ENCODE results near the gene C19orf38. TPM values are rescaled to one million over a fixed set of nuclear protein-coding genes. Genes with fewer than 3 reads are reported as not detected.

The C19orf38 gene
- total and polyA plus RNA-seq, 4 donors = 0.97 to 3.9 (median 1.5) TPM

GRCh38 chr19:10854350-10855089 lies 6.3 kb downstream of the C19orf38 start:
- WGBS = 78% methylated on average over 7 of the region's 7 CpGs
- no peak for DNase-seq (ENCODE audit: low spot score)
- Histone ChIP-seq H3K9me3 (ENCODE audit: control insufficient read depth in 4 of 4, low read length in 3 of 4) (no peaks in the 10 kb centered on the region), H3K9ac (ENCODE audit: low read depth in 1 of 2, low read length in 2 of 2) (no peak overlapping the region), H3K4me1 (ENCODE audit: control insufficient read depth in 4 of 4, insufficient read depth in 4 of 4, low read length in 3 of 4) (no peaks in the 10 kb centered on the region), H3K27me3 (ENCODE audit: control insufficient read depth in 4 of 4, insufficient read depth in 4 of 4, low read length in 3 of 4) (no peaks in the 10 kb centered on the region), H3K4me3 (ENCODE audit: low read depth in 1 of 3, low read length in 3 of 3) (no peak overlapping the region), H3K36me3 (ENCODE audit: control insufficient read depth in 4 of 4, insufficient read depth in 3 of 4, low read depth in 1 of 4, low read length in 3 of 4) (no peaks in the 10 kb centered on the region), H3K27ac (ENCODE audit: low read depth in 1 of 2, low read length in 2 of 2) (no peak overlapping the region)
- no peak for TF ChIP-seq JUND (IDR thresholded peaks at IDR 0.05)
- no peak for TF ChIP-seq FOXA1 (IDR thresholded peaks at IDR 0.05)
- TF ChIP-seq NR2F2 (IDR thresholded peaks at IDR 0.05) = no peak
- TF ChIP-seq RXRA (IDR thresholded peaks at IDR 0.05) = no peak
- no peak for TF ChIP-seq CTCF (IDR thresholded peaks at IDR 0.05; ENCODE audit: low read depth, low read length, missing input control)
- no peak for TF ChIP-seq YY1 (IDR thresholded peaks at IDR 0.05)
- no peak for TF ChIP-seq HNF4A (conservative IDR thresholded peaks at IDR 0.05)
- TF ChIP-seq ZBTB33 (IDR thresholded peaks at IDR 0.05) = no peak
- no peak for TF ChIP-seq ATF3 (IDR thresholded peaks at IDR 0.05)
- no peak for TF ChIP-seq MAX (IDR thresholded peaks at IDR 0.05)
- TF ChIP-seq RAD21 (IDR thresholded peaks at IDR 0.05) = no peak
- TF ChIP-seq GABPA (IDR thresholded peaks at IDR 0.05 in 1 of 2, conservative IDR thresholded peaks at IDR 0.05 in 1 of 2) = no peak
- TF ChIP-seq TAF1 (conservative IDR thresholded peaks at IDR 0.05) = no peak
- TF ChIP-seq HNF4G (IDR thresholded peaks at IDR 0.05) = no peak

GRCh38 chr19:10855879-10856522 lies 7.8 kb downstream of the C19orf38 start:
- no peak overlapping the region for H3K4me3 ChIP-seq (ENCODE audit: low read depth in 1 of 3, low read length in 3 of 3)
- H3K4me1 ChIP-seq (ENCODE audit: control insufficient read depth in 4 of 4, insufficient read depth in 4 of 4, low read length in 3 of 4) = no peaks in the 10 kb centered on the region
- 74% methylated on average over 5 of the region's 5 CpGs for WGBS
- H3K9me3 ChIP-seq (ENCODE audit: control insufficient read depth in 4 of 4, low read length in 3 of 4) = no peaks in the 10 kb centered on the region
- H3K36me3 ChIP-seq (ENCODE audit: control insufficient read depth in 4 of 4, insufficient read depth in 3 of 4, low read depth in 1 of 4, low read length in 3 of 4) = no peaks in the 10 kb centered on the region
- no peak for DNase-seq (ENCODE audit: low spot score)
- no peak overlapping the region for H3K9ac ChIP-seq (ENCODE audit: low read depth in 1 of 2, low read length in 2 of 2)
- no peaks in the 10 kb centered on the region for H3K27me3 ChIP-seq (ENCODE audit: control insufficient read depth in 4 of 4, insufficient read depth in 4 of 4, low read length in 3 of 4)
- no peak overlapping the region for H3K27ac ChIP-seq (ENCODE audit: low read depth in 1 of 2, low read length in 2 of 2)
- no peak for TF ChIP-seq HNF4G (IDR thresholded peaks at IDR 0.05)
- TF ChIP-seq NR2F2 (IDR thresholded peaks at IDR 0.05) = no peak
- TF ChIP-seq CTCF (IDR thresholded peaks at IDR 0.05; ENCODE audit: low read depth, low read length, missing input control) = peak; percentile 45
- TF ChIP-seq TAF1 (conservative IDR thresholded peaks at IDR 0.05) = no peak
- TF ChIP-seq RAD21 (IDR thresholded peaks at IDR 0.05) = peak in 1 of 2 donors; percentile 22
- TF ChIP-seq SP1 (IDR thresholded peaks at IDR 0.05) = no peak
- TF ChIP-seq REST (IDR thresholded peaks at IDR 0.05) = no peak
- TF ChIP-seq EGR1 (IDR thresholded peaks at IDR 0.05; ENCODE audit: low read depth in 2 of 2) = no peak
- TF ChIP-seq FOXA2 (IDR thresholded peaks at IDR 0.05) = no peak
- TF ChIP-seq HNF4A (conservative IDR thresholded peaks at IDR 0.05) = no peak
- TF ChIP-seq RXRA (IDR thresholded peaks at IDR 0.05) = no peak
- no peak for TF ChIP-seq ATF3 (IDR thresholded peaks at IDR 0.05)
- no peak for TF ChIP-seq JUND (IDR thresholded peaks at IDR 0.05)
- no peak for TF ChIP-seq FOXA1 (IDR thresholded peaks at IDR 0.05)
- TF ChIP-seq MAX (IDR thresholded peaks at IDR 0.05) = no peak
